Natural killer cell treated with Interleukin-12 subunit alpha and Interleukin-12 subunit beta and Interleukin-15 and Interleukin-18, amount 100 ng/mL, for 72 hours (primary cell): ENCODE results near the gene IGSF23. TPM values are rescaled to one million over a fixed set of nuclear protein-coding genes. Genes with fewer than 3 reads are reported as not detected.
"Not testable (repeated sequence)": the region's sequence is repeated elsewhere in the genome, so short reads cannot be mapped to it uniquely, and the experiment has no call there.

Experiments used
- ATAC-seq, 2 donors: fragments of 150-1000 bp; cut with Tn5 transposase in 1 of 2; sonication (Bioruptor Pico), chemical (Tn5 transposase) in 1 of 2; 2 replicates each; pipeline ENCODE4 v1.10.0; 2021
- DNase-seq: peaks from one replicate; pipeline ENCODE4 v3.0.0; 2022; ENCODE audit warnings: low spot score
- H3K27ac Mint-ChIP-seq, 2 donors: 1 replicate in 1 of 2; 2 replicates in 1 of 2; pipeline ENCODE4 v1.8.0; 2022; ENCODE audit warnings: mixed read lengths in 2 of 2, mild to moderate bottlenecking in 1 of 2, moderate library complexity in 1 of 2
- H3K27me3 Mint-ChIP-seq, 2 donors: 1 replicate in 1 of 2; 2 replicates in 1 of 2; pipeline ENCODE4 v1.8.0; 2022; ENCODE audit warnings: mixed read lengths in 2 of 2
- H3K36me3 Mint-ChIP-seq: one replicate; pipeline ENCODE4 v1.8.0; 2022; ENCODE audit warnings: mixed read lengths
- H3K4me1 Mint-ChIP-seq, 2 donors: 1 replicate in 1 of 2; 2 replicates in 1 of 2; pipeline ENCODE4 v1.8.0; 2022; ENCODE audit warnings: low read depth in 2 of 2, mixed read lengths in 2 of 2, mild to moderate bottlenecking in 1 of 2
- H3K4me3 Mint-ChIP-seq: one replicate; pipeline ENCODE4 v1.8.0; 2022; ENCODE audit warnings: mixed read lengths
- H3K9me3 Mint-ChIP-seq: 2 replicates; pipeline ENCODE4 v1.8.0; 2022; ENCODE audit warnings: mixed read lengths
- total RNA-seq, 2 donors: library from RNA; stranded (reverse); gene quantifications; one replicate each; pipeline ENCODE4 v1.2.3, GENCODE V29; 2022

Gene IGSF23
- total RNA-seq, 2 donors from 2014 or later, result not detected

DNA sequence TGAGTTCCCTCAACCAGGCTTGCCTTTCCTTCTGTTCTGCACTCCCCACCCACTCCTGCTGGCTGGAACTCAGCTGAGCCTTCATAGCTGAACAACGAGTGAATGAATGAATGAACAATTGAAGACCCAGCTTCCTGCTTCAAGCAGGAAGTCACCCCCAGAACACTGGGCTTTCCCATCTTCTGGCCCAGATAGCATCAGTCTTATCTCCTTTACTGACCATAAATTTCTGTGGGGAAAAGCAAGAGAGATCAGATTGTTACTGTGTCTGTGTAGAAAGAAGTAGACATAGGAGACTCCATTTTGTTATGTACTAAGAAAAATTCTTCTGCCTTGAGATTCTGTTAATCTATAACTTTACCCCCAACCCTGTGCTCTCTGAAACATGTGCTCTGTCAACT is 19.5 kb upstream of the IGSF23 start:
- not testable (repeated sequence) for H3K4me1 Mint-ChIP-seq, H3K9me3 Mint-ChIP-seq, H3K27ac Mint-ChIP-seq, H3K4me3 Mint-ChIP-seq, ATAC-seq, H3K36me3 Mint-ChIP-seq, DNase-seq
- H3K27me3 Mint-ChIP-seq, result peaks cover 6 to 38% of the 10 kb centered on the region in 2 donors

DNA sequence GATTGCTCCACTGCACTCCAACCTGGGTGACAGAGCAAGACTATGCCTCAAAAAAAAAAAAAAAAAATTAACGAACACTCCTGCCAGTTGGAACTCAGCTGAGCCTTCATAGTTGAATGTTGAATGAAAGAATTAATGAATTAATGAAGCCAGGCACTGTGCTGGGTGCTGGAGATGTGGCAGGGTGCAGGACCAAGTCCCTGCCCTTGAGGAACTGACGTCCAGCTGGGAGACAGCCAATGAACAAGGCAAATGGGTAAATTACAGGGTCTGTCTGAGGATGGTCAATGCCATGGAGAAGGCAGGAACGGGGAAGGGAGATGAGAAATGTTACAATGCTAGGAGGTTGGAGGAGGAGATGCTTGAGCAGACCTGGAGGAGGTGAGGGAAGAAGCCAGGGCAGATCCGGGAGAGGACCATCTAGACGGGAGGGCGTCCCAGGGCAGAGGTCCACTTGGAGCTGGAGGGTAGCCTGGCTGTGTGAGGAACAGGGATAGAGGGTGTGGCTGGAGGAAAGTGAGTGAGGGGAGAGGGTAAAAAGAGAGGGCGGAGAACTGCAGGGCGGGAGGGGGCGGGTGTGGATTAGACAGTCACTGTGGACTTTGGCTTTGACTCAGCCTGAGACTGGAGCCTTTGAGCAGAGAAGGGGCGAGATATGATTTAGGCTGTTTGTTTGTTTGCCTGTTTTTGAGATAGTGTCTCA is 16.8 kb upstream of the IGSF23 start:
- Mint-ChIP-seq H3K9me3 (no peaks in the 10 kb centered on the region), H3K27me3 (peaks cover 6 to 31% of the 10 kb centered on the region in 2 donors), H3K4me3 (no peak overlapping the region), H3K36me3 (no peaks in the 10 kb centered on the region), H3K27ac (no peak overlapping the region), H3K4me1 (no peaks in the 10 kb centered on the region)
- DNase-seq (no peak), ATAC-seq (no peak)

DNA sequence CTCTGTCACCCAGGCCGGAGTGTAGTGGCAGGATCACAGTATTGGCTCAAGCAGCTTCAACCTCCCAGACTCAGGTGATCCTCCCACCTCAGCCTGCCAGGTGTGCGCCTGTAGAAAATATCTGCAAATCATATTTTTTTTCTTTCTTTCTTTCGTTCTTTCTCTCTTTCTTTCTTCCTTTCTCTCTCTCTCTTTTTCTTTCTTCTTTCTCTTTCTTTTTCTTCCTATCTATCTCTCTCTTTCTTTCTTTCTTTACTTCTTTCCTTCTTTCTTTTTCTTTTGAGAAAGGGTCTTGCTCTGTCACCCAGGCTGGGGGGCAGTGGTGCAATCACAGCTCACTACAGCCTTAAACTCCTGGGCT is 16.3 kb upstream of the IGSF23 start:
- Mint-ChIP-seq H3K27ac (no peak overlapping the region), H3K9me3 (no peaks in the 10 kb centered on the region), H3K4me1 (no peaks in the 10 kb centered on the region), H3K4me3 (no peak overlapping the region), H3K36me3 (no peaks in the 10 kb centered on the region), H3K27me3 (peaks cover 6 to 28% of the 10 kb centered on the region in 2 donors)
- DNase-seq (no peak), ATAC-seq (no peak)

GRCh38 chr19:44598355-44598754 is 15.0 kb upstream of the IGSF23 start:
- DNase-seq (no peak), ATAC-seq (no peak)
- Mint-ChIP-seq H3K4me1 (no peaks in the 10 kb centered on the region), H3K9me3 (no peaks in the 10 kb centered on the region), H3K27ac (no peak overlapping the region), H3K4me3 (no peak overlapping the region), H3K27me3 (peaks cover 6 to 24% of the 10 kb centered on the region in 2 donors), H3K36me3 (no peaks in the 10 kb centered on the region)

GRCh38 chr19:44598880-44599279 is 14.5 kb upstream of the IGSF23 start:
- H3K4me3 Mint-ChIP-seq, result no peak overlapping the region
- H3K4me1 Mint-ChIP-seq, result no peaks in the 10 kb centered on the region
- ATAC-seq (no peak), DNase-seq (no peak)
- H3K9me3 Mint-ChIP-seq, result no peaks in the 10 kb centered on the region
- H3K27ac Mint-ChIP-seq, result no peak overlapping the region
- no peaks in the 10 kb centered on the region for H3K36me3 Mint-ChIP-seq
- H3K27me3 Mint-ChIP-seq, result peaks cover 10 to 24% of the 10 kb centered on the region in 2 donors

DNA sequence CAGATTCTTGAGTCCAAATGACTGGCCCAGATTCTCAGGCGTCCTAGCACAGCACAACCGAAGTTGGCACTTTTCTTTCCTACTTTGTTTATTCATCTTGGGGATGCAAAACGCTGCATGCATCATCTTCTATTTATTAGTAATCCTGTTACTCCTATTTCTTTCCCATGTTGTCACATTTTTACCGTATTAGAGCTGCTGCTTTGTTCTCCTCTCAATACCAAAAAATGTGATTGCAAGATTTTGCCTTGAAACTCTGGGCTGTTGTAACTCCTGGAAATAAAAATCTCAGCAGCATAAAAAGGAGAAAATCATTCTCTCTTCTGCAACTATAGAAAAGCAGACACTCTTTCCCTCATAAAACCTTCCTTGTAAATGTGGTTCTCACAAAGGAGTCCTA is 12.9 kb upstream of the IGSF23 start:
- H3K27ac Mint-ChIP-seq, result no peak overlapping the region
- H3K27me3 Mint-ChIP-seq, result peaks cover 9 to 21% of the 10 kb centered on the region in 2 donors
- no peaks in the 10 kb centered on the region for H3K36me3 Mint-ChIP-seq
- H3K4me1 Mint-ChIP-seq, result no peaks in the 10 kb centered on the region
- no peak for ATAC-seq
- no peak overlapping the region for H3K4me3 Mint-ChIP-seq
- H3K9me3 Mint-ChIP-seq, result no peaks in the 10 kb centered on the region
- DNase-seq, result no peak

DNA sequence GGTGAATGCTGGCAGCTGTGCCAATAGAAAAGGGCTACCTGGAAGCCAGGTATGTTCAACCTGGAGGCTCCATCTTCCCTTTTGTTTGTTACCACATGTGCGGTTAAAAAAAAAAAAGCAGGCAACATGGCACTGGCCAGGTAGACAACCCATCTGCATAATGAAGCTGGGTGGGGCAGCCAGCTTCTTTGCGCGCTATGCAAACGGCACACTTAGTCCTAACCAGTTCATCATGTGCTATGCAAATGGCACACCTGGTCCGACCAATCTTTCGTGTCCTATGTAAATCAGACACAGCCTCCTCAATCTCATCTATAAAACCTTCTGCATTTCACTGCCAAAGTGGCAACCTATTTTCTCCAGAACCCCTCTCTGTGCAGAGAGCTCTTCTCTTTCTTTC is 11.3 kb upstream of the IGSF23 start:
- DNase-seq (no peak), ATAC-seq (no peak)
- peaks cover 3% of the 10 kb centered on the region in 2 donors for H3K4me1 Mint-ChIP-seq
- peaks cover 4 to 7% of the 10 kb centered on the region in 2 donors for H3K27me3 Mint-ChIP-seq
- H3K4me3 Mint-ChIP-seq, result no peak overlapping the region
- no peaks in the 10 kb centered on the region for H3K36me3 Mint-ChIP-seq
- no peak overlapping the region for H3K27ac Mint-ChIP-seq
- H3K9me3 Mint-ChIP-seq, result no peaks in the 10 kb centered on the region

- ATAC-seq (no peak), DNase-seq (no peak)
- H3K36me3 Mint-ChIP-seq, result no peaks in the 10 kb centered on the region
- no peaks in the 10 kb centered on the region for H3K9me3 Mint-ChIP-seq
- no peak overlapping the region for H3K4me3 Mint-ChIP-seq
- H3K27me3 Mint-ChIP-seq, result peaks cover 0 to 4% of the 10 kb centered on the region in 2 donors
- H3K4me1 Mint-ChIP-seq, result peaks cover 13 to 15% of the 10 kb centered on the region in 2 donors
- no peak overlapping the region for H3K27ac Mint-ChIP-seq
Observed at GRCh38 chr19:44603201-44603945, 10.0 kb upstream of the IGSF23 start.

DNA sequence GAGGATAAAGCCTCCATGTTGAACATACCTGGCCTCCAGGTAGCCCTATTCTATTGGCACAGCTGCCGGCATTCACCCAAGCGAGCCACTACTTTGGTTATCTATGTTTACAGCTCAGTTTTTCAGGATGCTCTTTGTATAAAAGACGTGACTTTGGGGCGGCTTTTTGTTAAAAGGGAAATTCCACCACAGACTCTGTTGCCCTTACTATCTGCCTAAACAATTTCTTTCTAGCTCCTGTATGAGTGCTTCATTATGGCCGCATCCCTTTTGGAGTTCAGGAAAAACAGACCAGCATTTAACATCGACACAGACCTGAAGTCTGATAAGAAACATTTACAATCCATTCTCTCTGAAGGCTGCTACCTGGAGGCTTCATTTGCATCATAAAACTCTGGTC is 9.1 kb upstream of the IGSF23 start:
- ATAC-seq (no peak), DNase-seq (no peak)
- peaks cover 0 to 4% of the 10 kb centered on the region in 2 donors for H3K27me3 Mint-ChIP-seq
- no peak overlapping the region for H3K4me3 Mint-ChIP-seq
- peaks cover 13 to 19% of the 10 kb centered on the region in 2 donors for H3K4me1 Mint-ChIP-seq
- no peaks in the 10 kb centered on the region for H3K9me3 Mint-ChIP-seq
- H3K27ac Mint-ChIP-seq, result no peak overlapping the region
- H3K36me3 Mint-ChIP-seq, result no peaks in the 10 kb centered on the region

- Mint-ChIP-seq H3K4me1 (peaks cover 13 to 22% of the 10 kb centered on the region in 2 donors), H3K4me3 (no peak overlapping the region), H3K27me3 (peaks cover 0 to 4% of the 10 kb centered on the region in 2 donors), H3K36me3 (no peaks in the 10 kb centered on the region), H3K27ac (no peak overlapping the region), H3K9me3 (no peaks in the 10 kb centered on the region)
- no peak for ATAC-seq
- DNase-seq, result no peak
Observed at GRCh38 chr19:44605547-44605946, 7.8 kb upstream of the IGSF23 start.

DNA sequence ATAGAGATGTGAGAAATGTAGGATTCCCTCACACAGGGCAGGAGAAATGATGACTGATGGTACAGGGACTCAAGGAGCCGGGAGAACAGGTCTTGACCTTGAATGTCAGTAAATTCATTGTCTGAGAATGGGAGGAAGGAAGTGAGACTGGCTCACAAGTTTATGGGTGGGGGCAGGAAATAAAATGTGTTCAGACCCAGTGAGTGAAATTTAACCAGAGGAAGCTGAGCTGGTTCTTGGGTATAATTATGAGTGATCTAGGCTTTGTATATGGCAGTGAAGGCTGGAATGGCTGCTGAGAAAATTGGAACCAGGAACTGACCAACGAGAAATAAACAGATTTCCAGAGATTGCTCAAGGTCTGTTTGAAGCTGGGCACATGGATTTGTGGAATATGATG is 6.3 kb upstream of the IGSF23 start:
- peak overlapping the region; percentile 3 for H3K4me3 Mint-ChIP-seq
- H3K27ac Mint-ChIP-seq, result peak overlapping the region in 1 of 2 donors; percentile 78
- peak in 1 of 2 donors; percentile 52 for ATAC-seq
- peaks cover 0 to 4% of the 10 kb centered on the region in 2 donors for H3K27me3 Mint-ChIP-seq
- H3K9me3 Mint-ChIP-seq, result no peaks in the 10 kb centered on the region
- H3K4me1 Mint-ChIP-seq, result peaks cover 13 to 22% of the 10 kb centered on the region in 2 donors
- no peaks in the 10 kb centered on the region for H3K36me3 Mint-ChIP-seq
- no peak for DNase-seq

DNA sequence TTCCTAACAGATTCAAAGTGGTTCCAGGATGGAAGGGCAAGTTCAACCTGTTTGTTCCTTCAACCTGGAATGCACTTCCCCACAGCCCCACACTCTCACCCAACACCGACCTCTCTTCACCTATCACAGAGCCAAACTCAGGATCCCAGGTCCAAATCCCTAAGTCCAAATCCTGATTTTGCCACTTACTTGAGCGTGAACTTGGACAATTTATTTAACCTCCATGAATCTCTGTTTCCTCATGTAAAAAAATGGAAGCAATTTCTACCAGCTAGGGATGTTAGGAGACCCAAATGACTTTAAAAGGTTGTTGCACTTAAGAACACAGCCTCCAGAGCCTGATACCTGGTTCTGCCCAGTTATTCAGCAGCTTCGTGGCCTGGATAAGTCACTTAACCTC is 5.4 kb upstream of the IGSF23 start:
- Mint-ChIP-seq H3K4me3 (peak overlapping the region; percentile 12), H3K27ac (peak overlapping the region in 1 of 2 donors; percentile 78)

DNA sequence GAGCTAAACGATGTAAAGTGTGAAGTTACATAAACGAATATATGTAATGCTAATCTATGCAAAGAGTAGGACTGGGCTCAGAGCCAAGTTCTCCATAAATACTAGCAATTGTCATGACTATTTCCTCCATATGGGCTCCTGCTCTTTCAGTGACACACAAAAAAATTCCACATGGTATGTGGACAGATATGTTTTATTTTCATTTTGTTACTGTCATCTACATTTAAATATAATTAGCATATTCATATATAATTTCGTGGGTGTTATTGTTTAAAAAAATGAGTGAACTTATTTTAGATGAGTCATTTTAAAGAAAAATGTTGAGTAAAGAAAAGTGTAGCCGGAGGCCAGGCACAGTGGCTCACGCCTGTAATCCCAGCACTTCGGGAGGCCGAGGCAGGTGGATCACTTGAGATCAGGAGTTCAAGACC is 5.0 kb upstream of the IGSF23 start:
- Mint-ChIP-seq H3K36me3 (no peaks in the 10 kb centered on the region), H3K27ac (peak overlapping the region in 1 of 2 donors; percentile 78), H3K9me3 (no peaks in the 10 kb centered on the region), H3K4me1 (peaks cover 13 to 22% of the 10 kb centered on the region in 2 donors), H3K4me3 (no peak overlapping the region), H3K27me3 (peaks cover 0 to 3% of the 10 kb centered on the region in 2 donors)
- ATAC-seq (no peak), DNase-seq (no peak)

More for the DNA sequence above, 5.4 kb upstream of the IGSF23 start:
- Mint-ChIP-seq H3K27me3 (peaks cover 0 to 4% of the 10 kb centered on the region in 2 donors), H3K36me3 (no peaks in the 10 kb centered on the region), H3K4me1 (peaks cover 13 to 22% of the 10 kb centered on the region in 2 donors), H3K9me3 (no peaks in the 10 kb centered on the region)
- DNase-seq, result no peak
- ATAC-seq, result no peak

DNA sequence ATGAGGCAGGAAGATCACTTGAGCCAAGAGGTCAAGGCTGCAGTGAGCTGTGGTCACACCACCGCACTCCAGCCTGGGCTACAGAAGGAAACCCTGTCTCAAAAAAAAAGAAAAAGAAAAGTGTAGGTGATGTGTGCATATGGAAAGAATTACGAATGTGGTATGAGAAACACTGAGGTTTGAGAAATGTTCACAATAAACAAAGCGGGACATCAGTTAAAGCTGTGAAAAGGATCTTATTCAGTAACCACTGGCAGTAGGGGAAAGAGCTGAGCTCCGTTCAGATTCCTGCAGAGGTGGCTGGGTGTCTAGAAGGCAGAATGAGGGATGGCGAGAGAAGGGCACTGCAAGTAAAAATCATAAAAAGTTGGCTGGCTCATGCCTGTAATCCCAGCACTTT is 4.1 kb upstream of the IGSF23 start:
- H3K36me3 Mint-ChIP-seq, result no peaks in the 10 kb centered on the region
- H3K9me3 Mint-ChIP-seq, result no peaks in the 10 kb centered on the region
- H3K27ac Mint-ChIP-seq, result peak overlapping the region in 1 of 2 donors; percentile 57
- H3K27me3 Mint-ChIP-seq, result no peaks in the 10 kb centered on the region
- no peak for DNase-seq
- no peak for ATAC-seq
- H3K4me1 Mint-ChIP-seq, result peaks cover 13 to 22% of the 10 kb centered on the region in 2 donors
- H3K4me3 Mint-ChIP-seq, result no peak overlapping the region
